Activated CD4-positive, alpha-beta T cell treated with anti-CD3 and anti-CD28 coated beads for 48 hours (primary cell): Measurements from ENCODE around the gene ATXN2.

Experiments
- DNase-seq: peaks from one replicate; pipeline ENCODE4 v3.0.0-alpha.2; 2020

The ATXN2 gene

GRCh38 chr12:111435661-111436201 is 163.4 kb downstream of the ATXN2 start:
- no peak for DNase-seq

- DNase-seq = peak; percentile 85
Observed at GRCh38 chr12:111434680-111435338, 164.3 kb downstream of the ATXN2 start.

GRCh38 chr12:111434049-111434448 is 165.1 kb downstream of the ATXN2 start:
- no peak for DNase-seq

- no peak for DNase-seq
Observed at GRCh38 chr12:111431772-111432171, 167.3 kb downstream of the ATXN2 start.

GRCh38 chr12:111430433-111431353 is 168.4 kb downstream of the ATXN2 start:
- peak; percentile 73 for DNase-seq

- DNase-seq = peak; percentile 60
Observed at GRCh38 chr12:111429828-111430432, 169.2 kb downstream of the ATXN2 start.

- DNase-seq = no peak
Observed at GRCh38 chr12:111428728-111429175, 170.4 kb downstream of the ATXN2 start.

GRCh38 chr12:111428081-111428727 is 170.9 kb downstream of the ATXN2 start:
- DNase-seq = no peak

GRCh38 chr12:111427417-111428074 is 171.6 kb downstream of the ATXN2 start:
- no peak for DNase-seq

- DNase-seq = no peak
Observed at GRCh38 chr12:111426344-111427185, 172.6 kb downstream of the ATXN2 start.

GRCh38 chr12:111425655-111426054 is 173.5 kb downstream of the ATXN2 start:
- DNase-seq = no peak

- DNase-seq = no peak
Observed at GRCh38 chr12:111424793-111425251, 174.3 kb downstream of the ATXN2 start.

GRCh38 chr12:111424189-111424792 is 174.8 kb downstream of the ATXN2 start:
- DNase-seq = no peak

GRCh38 chr12:111420494-111420893 is 178.6 kb downstream of the ATXN2 start:
- no peak for DNase-seq

GRCh38 chr12:111419784-111420183 is 179.3 kb downstream of the ATXN2 start:
- no peak for DNase-seq

- no peak for DNase-seq
Observed at GRCh38 chr12:111418594-111418880, 180.6 kb downstream of the ATXN2 start.

GRCh38 chr12:111417784-111418593 is 181.1 kb downstream of the ATXN2 start:
- no peak for DNase-seq

- DNase-seq = no peak
Observed at GRCh38 chr12:111417290-111417689, 181.8 kb downstream of the ATXN2 start.

- no peak for DNase-seq
Observed at GRCh38 chr12:111414711-111415252, 184.3 kb downstream of the ATXN2 start.
